Neural crest cell (in vitro differentiated cells): Measurements from ENCODE around the gene GDPD2. TPM values are rescaled to one million over a fixed set of nuclear protein-coding genes. Genes with fewer than 3 reads are reported as not detected.

ENCODE experiments used
- DNase-seq: peaks from one replicate; pipeline ENCODE4 v3.0.0; 2021; ENCODE audit warnings: low read depth, mixed read lengths, low spot score
- H3K27ac Mint-ChIP-seq: one replicate; pipeline ENCODE4 v1.8.0; 2021; ENCODE audit warnings: mild to moderate bottlenecking, mixed read lengths; ENCODE audit not compliant: unreplicated experiment
- H3K27me3 Mint-ChIP-seq: 2 replicates; pipeline ENCODE4 v1.8.0; 2021; ENCODE audit warnings: low read depth, mild to moderate bottlenecking, mixed read lengths
- H3K36me3 Mint-ChIP-seq: 2 replicates; pipeline ENCODE4 v1.8.0; 2021; ENCODE audit warnings: low read depth, mild to moderate bottlenecking, mixed read lengths
- H3K4me1 Mint-ChIP-seq: 2 replicates; pipeline ENCODE4 v1.8.0; 2021; ENCODE audit warnings: mixed read lengths
- H3K4me3 Mint-ChIP-seq: one replicate; pipeline ENCODE4 v1.8.0; 2021; ENCODE audit warnings: mild to moderate bottlenecking, mixed read lengths
- H3K9me3 Mint-ChIP-seq: 2 replicates; pipeline ENCODE4 v1.8.0; 2021; ENCODE audit warnings: mixed read lengths
- total RNA-seq: library from RNA; stranded (reverse); gene quantifications from 2 replicates; pipeline ENCODE4 v1.2.1, GENCODE V29; 2021
- TF ChIP-seq, protein P1 (sequence below): fragments of 200-600 bp; sonication (generic); conservative IDR thresholded peaks from 2 replicates; pipeline ENCODE4 v1.5.0; 2021; ENCODE audit warnings: antibody characterized with exemption, mild to moderate bottlenecking

GDPD2 gene
- total RNA-seq, 1 donor from 2014 or later: 6.0 TPM

DNA sequence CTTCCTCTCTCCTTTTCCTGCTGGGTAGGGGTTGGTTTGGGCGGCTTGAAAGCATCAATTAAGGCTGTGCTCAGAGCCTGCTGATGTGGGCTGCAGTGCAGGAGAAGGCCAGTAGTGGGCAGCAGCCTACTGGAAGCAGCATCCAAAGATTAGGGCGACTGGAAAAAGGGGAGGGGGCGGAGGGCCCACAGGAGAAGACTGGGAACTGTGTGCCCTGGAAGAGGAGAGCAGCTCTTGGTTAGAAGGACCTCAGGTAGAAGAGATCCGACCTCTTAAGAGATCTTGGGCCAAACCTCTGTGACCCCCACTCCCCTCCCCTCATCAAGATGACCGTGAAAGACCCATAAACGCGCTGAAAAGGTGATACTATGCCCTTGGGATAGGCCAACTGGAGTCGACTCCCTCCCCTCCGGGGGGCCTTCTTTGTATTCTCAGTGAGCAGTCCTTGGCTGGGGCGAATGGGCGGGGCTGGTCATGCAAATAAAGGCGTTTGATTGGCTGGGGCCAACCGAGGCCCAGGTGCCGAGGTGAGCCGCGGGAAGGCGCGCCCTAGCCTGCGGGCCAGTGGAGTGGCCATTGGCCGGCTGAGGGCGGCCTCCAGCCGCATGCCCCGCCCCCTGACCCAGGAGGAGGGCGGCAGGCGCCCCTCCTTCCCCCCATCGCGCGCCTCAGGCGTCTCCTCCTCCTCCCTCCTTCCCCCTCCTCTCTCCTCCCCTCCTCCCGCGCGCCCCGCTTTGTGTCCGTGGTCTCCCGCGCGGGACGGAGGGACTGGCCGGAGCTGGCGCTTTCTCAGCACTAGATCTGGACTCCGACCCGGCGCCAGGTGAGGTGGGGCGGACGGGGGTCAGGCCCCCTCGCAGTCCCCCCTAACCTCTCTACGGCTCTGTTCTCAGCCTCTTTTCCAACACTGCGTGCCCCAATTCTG lies 31.6 kb downstream of the GDPD2 start:
- H3K27ac Mint-ChIP-seq: peak overlapping the region; percentile 99
- TF ChIP-seq, protein P1, sequence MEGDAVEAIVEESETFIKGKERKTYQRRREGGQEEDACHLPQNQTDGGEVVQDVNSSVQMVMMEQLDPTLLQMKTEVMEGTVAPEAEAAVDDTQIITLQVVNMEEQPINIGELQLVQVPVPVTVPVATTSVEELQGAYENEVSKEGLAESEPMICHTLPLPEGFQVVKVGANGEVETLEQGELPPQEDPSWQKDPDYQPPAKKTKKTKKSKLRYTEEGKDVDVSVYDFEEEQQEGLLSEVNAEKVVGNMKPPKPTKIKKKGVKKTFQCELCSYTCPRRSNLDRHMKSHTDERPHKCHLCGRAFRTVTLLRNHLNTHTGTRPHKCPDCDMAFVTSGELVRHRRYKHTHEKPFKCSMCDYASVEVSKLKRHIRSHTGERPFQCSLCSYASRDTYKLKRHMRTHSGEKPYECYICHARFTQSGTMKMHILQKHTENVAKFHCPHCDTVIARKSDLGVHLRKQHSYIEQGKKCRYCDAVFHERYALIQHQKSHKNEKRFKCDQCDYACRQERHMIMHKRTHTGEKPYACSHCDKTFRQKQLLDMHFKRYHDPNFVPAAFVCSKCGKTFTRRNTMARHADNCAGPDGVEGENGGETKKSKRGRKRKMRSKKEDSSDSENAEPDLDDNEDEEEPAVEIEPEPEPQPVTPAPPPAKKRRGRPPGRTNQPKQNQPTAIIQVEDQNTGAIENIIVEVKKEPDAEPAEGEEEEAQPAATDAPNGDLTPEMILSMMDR: peak; percentile 77
- peaks cover 39% of the 10 kb centered on the region for H3K4me1 Mint-ChIP-seq
- no peaks in the 10 kb centered on the region for H3K9me3 Mint-ChIP-seq
- peak overlapping the region; percentile 93 for H3K4me3 Mint-ChIP-seq
- no peaks in the 10 kb centered on the region for H3K27me3 Mint-ChIP-seq
- peak; percentile 71 for DNase-seq
- H3K36me3 Mint-ChIP-seq: peaks cover 6% of the 10 kb centered on the region

DNA sequence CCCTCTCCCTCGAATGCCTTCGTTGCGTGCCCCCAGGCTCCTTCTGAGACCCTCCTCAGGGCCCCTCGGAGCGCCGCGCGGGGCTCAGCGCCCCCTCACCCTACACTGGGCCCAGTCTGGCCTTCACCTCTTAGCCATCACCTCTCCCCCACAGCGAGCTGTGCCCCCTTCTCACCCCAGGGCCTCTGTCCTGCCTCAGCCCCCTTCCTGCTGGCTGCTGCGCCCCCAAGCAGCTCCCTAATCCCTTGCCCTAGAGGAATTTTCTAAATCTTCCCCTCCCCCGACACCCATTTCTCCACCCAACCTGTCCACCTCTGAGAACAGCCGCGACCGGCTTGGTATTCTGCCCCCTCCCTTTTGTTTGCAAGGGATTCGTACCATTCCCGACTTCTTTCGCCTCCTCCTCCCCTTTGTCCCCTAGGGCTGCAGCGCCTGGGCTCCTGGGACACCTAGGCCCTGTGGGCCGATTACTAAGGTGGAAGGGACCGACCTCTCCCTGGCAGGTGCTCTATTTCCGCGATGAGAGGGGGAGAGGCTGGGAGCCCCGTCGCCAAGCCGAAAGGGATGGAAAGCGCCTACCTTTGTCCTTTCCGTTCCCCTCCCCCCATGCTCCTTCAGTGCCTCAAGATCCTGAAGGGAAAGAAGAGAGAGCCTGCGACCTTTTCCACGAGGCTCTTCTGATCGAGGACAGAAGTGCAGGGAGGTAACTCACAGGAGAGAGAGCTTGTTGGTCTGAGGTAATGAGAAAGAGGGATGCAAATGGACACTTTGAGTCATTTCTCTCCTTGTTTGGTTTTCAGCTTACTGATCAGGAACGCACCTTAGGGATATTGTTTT lies 32.5 kb downstream of the GDPD2 start:
- Mint-ChIP-seq H3K36me3 (peaks cover 10% of the 10 kb centered on the region), H3K9me3 (peaks cover 2% of the 10 kb centered on the region), H3K27me3 (no peaks in the 10 kb centered on the region), H3K27ac (peak overlapping the region; percentile 99), H3K4me3 (peak overlapping the region; percentile 93), H3K4me1 (peaks cover 37% of the 10 kb centered on the region)
- DNase-seq: no peak
- TF ChIP-seq, protein P1: no peak

DNA sequence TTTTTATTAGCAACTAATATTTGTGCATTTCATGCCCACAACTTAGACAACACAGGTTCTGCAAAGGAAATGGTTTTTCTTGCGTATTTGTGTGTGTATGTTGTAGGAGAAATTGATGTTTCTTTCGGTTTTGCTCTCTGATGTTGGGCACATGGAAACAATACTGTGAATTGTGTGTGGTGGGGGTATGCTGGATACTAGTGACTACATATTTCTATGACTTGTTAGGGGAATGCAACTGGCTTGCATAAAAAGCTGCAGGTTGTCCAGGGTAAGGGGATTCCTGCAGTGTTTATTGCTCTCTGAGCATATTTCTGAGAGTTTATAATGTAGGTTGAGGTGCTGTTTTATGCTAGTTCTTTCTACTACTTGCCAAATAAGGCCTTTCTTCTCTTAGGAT lies 33.1 kb downstream of the GDPD2 start:
- TF ChIP-seq, protein P1: no peak
- DNase-seq: no peak
- no peak overlapping the region for H3K27ac Mint-ChIP-seq
- peak overlapping the region; percentile 93 for H3K4me3 Mint-ChIP-seq
- peaks cover 17% of the 10 kb centered on the region for H3K36me3 Mint-ChIP-seq
- H3K27me3 Mint-ChIP-seq: no peaks in the 10 kb centered on the region
- H3K9me3 Mint-ChIP-seq: peaks cover 2% of the 10 kb centered on the region
- H3K4me1 Mint-ChIP-seq: peaks cover 35% of the 10 kb centered on the region

DNA sequence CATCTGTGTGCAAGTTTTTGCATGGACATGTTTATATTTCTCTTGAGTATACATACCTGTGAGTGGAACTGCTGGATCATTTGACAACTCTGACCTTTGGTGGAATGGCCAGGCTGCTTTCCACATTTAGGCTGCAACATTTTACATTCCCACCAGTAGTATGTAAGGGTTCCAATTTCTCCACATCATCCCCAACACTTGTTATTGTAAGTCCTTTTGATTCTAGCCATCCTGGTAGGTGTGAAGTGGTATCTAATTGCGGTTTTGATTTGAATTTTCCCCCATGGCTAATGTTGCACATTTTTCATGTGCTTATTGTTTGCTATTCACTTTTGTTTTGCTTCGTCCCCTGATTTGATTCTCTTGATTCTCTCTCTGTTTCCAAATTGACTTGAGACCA lies 37.9 kb downstream of the GDPD2 start:
- DNase-seq: no peak
- Mint-ChIP-seq H3K4me1 (peaks cover 13% of the 10 kb centered on the region), H3K27ac (no peak overlapping the region), H3K36me3 (peaks cover 23% of the 10 kb centered on the region), H3K9me3 (peaks cover 2% of the 10 kb centered on the region), H3K4me3 (no peak overlapping the region), H3K27me3 (no peaks in the 10 kb centered on the region)
- TF ChIP-seq, protein P1: no peak

DNA sequence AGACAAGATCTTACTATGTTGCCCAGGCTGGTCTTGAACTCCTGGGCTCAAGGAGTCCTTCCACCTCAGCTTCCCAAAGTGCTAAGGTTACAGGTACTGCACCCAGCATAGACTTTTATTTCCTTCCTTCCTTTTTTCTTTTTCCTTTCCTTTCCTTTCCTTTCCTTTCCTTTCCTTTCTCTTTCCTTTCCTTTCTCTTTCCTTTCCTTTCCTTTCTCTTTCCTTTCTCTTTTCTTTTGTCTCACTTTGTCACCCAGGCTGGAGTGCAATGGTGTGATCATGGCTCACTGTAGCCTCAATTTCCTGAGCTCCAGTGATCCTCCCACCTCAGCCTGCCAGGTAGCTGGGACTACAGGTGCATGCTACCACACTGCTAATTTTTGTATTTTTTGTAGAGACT lies 40.9 kb downstream of the GDPD2 start:
- no peak overlapping the region for H3K4me3 Mint-ChIP-seq
- no peak for DNase-seq
- no peak overlapping the region for H3K27ac Mint-ChIP-seq
- peaks cover 2% of the 10 kb centered on the region for H3K9me3 Mint-ChIP-seq
- H3K27me3 Mint-ChIP-seq: no peaks in the 10 kb centered on the region
- no peaks in the 10 kb centered on the region for H3K4me1 Mint-ChIP-seq
- peaks cover 20% of the 10 kb centered on the region for H3K36me3 Mint-ChIP-seq
- TF ChIP-seq, protein P1: no peak
